Measurements from ENCODE around the gene ADAMTS13.

DNA sequence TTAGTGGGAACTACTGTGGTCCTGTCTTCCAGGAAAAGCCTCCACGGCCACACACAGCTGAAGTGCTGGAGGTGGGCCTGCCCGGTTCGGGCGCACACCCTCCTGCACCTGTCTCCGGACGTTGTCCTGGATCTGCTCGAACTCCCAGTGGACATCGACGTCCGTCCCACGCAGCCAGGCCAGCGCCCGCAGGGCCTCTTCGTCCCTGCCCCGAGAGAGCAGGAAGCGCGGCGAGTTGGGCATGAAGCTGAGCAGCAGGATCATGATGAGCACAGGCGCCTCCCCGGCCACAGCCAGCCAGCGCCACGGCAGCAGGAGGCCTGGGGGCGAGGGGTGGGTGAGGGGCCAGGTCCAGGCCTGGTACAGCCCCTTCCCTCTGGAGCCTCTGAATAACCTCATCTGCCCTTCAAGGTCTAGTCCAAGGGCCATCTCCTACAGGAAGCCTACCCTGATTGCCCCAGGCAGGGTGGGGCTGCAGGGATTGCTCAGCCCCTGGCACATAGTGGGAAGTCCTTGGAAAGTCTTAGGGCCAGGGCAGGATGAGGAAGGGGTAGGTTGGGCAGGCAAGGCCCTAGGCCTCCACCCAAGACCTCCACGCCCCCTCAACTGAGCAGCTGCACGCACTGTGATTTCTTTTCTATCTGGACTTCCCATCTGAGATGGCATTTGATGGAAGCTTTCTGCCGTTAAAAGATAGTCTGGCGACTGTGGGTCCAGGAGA lies 53.3 kb downstream of the ADAMTS13 start:
- TF ChIP-seq, protein P1, sequence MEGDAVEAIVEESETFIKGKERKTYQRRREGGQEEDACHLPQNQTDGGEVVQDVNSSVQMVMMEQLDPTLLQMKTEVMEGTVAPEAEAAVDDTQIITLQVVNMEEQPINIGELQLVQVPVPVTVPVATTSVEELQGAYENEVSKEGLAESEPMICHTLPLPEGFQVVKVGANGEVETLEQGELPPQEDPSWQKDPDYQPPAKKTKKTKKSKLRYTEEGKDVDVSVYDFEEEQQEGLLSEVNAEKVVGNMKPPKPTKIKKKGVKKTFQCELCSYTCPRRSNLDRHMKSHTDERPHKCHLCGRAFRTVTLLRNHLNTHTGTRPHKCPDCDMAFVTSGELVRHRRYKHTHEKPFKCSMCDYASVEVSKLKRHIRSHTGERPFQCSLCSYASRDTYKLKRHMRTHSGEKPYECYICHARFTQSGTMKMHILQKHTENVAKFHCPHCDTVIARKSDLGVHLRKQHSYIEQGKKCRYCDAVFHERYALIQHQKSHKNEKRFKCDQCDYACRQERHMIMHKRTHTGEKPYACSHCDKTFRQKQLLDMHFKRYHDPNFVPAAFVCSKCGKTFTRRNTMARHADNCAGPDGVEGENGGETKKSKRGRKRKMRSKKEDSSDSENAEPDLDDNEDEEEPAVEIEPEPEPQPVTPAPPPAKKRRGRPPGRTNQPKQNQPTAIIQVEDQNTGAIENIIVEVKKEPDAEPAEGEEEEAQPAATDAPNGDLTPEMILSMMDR (IDR thresholded peaks at IDR 0.05; ENCODE audit: low read length) = no peak
- no peak for TF ChIP-seq EZH2 (IDR thresholded peaks at IDR 0.05; ENCODE audit: borderline replicate concordance, low read length)
